HL-60 (cell line): ENCODE results near the gene TMC6.
A peak's percentile ranks its signal among the peaks of the same experiment; 100 is the strongest.
"Not testable (repeated sequence)": the region's sequence is repeated elsewhere in the genome, so short reads cannot be mapped to it uniquely, and the experiment has no call there.

Experiments used
- DNase-seq, 2 experiments: peaks; one replicate each; pipeline ENCODE4 v3.0.0-alpha.2; 2010 to 2020; ENCODE audit warnings: low read depth in 1 of 2, low spot score in 1 of 2
- H3K27ac ChIP-seq: fragments of 250-450 bp; sonication (Bioruptor Pico); replicated peaks from 2 replicates; pipeline ENCODE4 v1.5.1; 2020; ENCODE audit warnings: mild to moderate bottlenecking, moderate library complexity
- H3K27me3 ChIP-seq: fragments of 250-450 bp; sonication (Bioruptor Pico); 2 replicates; pipeline ENCODE4 v1.5.1; 2021; ENCODE audit warnings: mild to moderate bottlenecking, moderate library complexity; ENCODE audit not compliant: insufficient read depth, poor library complexity, severe bottlenecking
- H3K4me3 ChIP-seq: replicated peaks from 2 replicates; pipeline ENCODE4 v1.5.1; 2011; ENCODE audit warnings: mild to moderate bottlenecking, control low read depth, low read length; ENCODE audit not compliant: insufficient read depth
- GABPA ChIP-seq: IDR thresholded peaks from 2 replicates; pipeline ENCODE4 v1.6.1; 2012; ENCODE audit warnings: low read depth
- POLR2AphosphoS5 ChIP-seq: IDR thresholded peaks from 2 replicates; pipeline ENCODE4 v1.6.1; 2012; ENCODE audit warnings: low read depth
- SPI1 ChIP-seq: IDR thresholded peaks from 2 replicates; pipeline ENCODE4 v1.6.1; 2012; ENCODE audit warnings: low read depth, mild to moderate bottlenecking, borderline replicate concordance
- TF ChIP-seq, protein P1 (sequence below): IDR thresholded peaks from 2 replicates; pipeline ENCODE4 v1.6.1; 2012; ENCODE audit warnings: low read depth; ENCODE audit not compliant: insufficient replicate concordance
- TF ChIP-seq, protein P2 (sequence below): IDR thresholded peaks from one replicate; pipeline ENCODE4 v1.5.1; 2011; ENCODE audit warnings: low read length, control low read depth, inconsistent platforms; ENCODE audit not compliant: insufficient read depth

TMC6 gene

GRCh38 chr17:78172249-78173051 lies 43.9 kb upstream of the TMC6 start:
- no peaks in the 10 kb centered on the region for H3K27me3 ChIP-seq
- peak overlapping the region; percentile 32 for H3K27ac ChIP-seq
- TF ChIP-seq, protein P1, sequence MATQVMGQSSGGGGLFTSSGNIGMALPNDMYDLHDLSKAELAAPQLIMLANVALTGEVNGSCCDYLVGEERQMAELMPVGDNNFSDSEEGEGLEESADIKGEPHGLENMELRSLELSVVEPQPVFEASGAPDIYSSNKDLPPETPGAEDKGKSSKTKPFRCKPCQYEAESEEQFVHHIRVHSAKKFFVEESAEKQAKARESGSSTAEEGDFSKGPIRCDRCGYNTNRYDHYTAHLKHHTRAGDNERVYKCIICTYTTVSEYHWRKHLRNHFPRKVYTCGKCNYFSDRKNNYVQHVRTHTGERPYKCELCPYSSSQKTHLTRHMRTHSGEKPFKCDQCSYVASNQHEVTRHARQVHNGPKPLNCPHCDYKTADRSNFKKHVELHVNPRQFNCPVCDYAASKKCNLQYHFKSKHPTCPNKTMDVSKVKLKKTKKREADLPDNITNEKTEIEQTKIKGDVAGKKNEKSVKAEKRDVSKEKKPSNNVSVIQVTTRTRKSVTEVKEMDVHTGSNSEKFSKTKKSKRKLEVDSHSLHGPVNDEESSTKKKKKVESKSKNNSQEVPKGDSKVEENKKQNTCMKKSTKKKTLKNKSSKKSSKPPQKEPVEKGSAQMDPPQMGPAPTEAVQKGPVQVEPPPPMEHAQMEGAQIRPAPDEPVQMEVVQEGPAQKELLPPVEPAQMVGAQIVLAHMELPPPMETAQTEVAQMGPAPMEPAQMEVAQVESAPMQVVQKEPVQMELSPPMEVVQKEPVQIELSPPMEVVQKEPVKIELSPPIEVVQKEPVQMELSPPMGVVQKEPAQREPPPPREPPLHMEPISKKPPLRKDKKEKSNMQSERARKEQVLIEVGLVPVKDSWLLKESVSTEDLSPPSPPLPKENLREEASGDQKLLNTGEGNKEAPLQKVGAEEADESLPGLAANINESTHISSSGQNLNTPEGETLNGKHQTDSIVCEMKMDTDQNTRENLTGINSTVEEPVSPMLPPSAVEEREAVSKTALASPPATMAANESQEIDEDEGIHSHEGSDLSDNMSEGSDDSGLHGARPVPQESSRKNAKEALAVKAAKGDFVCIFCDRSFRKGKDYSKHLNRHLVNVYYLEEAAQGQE, result no peak
- TF ChIP-seq SPI1, result peak; percentile 89; the same call in 1 of the 2 replicates
- DNase-seq, result peak in 1 of 2 experiments; percentile 75
- H3K4me3 ChIP-seq, result no peak overlapping the region

DNA sequence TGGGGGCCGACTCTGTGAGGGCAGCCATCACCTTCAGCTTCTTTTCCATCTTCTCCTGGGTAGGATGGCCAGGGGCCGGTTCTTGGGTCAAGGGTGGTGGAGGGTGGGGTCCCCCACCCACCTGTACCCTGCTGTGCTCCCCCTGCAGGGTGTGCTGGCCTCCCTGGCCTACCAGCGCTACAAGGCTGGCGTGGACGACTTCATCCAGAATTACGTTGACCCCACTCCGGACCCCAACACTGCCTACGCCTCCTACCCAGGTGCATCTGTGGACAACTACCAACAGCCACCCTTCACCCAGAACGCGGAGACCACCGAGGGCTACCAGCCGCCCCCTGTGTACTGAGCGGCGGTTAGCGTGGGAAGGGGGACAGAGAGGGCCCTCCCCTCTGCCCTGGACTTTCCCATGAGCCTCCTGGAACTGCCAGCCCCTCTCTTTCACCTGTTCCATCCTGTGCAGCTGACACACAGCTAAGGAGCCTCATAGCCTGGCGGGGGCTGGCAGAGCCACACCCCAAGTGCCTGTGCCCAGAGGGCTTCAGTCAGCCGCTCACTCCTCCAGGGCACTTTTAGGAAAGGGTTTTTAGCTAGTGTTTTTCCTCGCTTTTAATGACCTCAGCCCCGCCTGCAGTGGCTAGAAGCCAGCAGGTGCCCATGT lies 43.2 kb upstream of the TMC6 start:
- H3K27ac ChIP-seq, result peak overlapping the region; percentile 32

DNA sequence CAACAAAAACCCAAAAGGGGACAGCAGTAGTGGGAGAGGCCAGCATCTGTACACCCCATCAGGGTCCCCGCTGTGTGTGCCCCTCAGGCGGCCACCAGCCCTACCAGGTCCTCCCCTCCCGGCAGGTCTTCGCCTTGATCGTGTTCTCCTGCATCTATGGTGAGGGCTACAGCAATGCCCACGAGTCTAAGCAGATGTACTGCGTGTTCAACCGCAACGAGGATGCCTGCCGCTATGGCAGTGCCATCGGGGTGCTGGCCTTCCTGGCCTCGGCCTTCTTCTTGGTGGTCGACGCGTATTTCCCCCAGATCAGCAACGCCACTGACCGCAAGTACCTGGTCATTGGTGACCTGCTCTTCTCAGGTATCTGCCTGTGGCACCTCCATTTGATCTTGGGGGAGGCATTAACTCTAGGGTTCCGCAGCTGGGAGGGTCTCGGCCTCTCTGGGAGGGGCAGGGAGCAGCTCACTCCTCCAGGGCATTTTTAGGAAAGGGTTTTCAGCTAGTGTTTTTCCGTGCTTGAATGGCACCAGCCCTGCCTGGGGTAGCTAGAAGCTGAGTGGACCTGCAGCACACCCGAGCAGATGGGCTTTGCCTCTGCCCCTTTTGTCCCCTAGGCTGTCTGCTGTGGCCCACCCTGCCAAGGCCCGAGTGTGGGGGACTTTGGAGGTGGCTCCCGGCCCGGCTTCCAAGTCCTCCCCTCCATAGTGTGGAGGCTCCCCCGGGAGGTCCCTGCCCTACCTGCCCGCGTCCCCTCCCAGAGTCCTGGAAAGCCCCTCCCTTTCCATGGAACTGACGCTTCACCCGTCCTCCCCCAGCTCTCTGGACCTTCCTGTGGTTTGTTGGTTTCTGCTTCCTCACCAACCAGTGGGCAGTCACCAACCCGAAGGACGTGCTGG lies 42.4 kb upstream of the TMC6 start:
- Histone ChIP-seq H3K27ac (no peak overlapping the region), H3K4me3 (no peak overlapping the region), H3K27me3 (no peaks in the 10 kb centered on the region)
- TF ChIP-seq SPI1, result no peak
- TF ChIP-seq, protein P2, sequence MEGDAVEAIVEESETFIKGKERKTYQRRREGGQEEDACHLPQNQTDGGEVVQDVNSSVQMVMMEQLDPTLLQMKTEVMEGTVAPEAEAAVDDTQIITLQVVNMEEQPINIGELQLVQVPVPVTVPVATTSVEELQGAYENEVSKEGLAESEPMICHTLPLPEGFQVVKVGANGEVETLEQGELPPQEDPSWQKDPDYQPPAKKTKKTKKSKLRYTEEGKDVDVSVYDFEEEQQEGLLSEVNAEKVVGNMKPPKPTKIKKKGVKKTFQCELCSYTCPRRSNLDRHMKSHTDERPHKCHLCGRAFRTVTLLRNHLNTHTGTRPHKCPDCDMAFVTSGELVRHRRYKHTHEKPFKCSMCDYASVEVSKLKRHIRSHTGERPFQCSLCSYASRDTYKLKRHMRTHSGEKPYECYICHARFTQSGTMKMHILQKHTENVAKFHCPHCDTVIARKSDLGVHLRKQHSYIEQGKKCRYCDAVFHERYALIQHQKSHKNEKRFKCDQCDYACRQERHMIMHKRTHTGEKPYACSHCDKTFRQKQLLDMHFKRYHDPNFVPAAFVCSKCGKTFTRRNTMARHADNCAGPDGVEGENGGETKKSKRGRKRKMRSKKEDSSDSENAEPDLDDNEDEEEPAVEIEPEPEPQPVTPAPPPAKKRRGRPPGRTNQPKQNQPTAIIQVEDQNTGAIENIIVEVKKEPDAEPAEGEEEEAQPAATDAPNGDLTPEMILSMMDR, result no peak
- TF ChIP-seq GABPA, result no peak
- no peak for TF ChIP-seq POLR2AphosphoS5
- TF ChIP-seq, protein P1, result no peak
- DNase-seq, result no peak

More for the DNA sequence above, 43.2 kb upstream of the TMC6 start:
- H3K27me3 ChIP-seq, DNase-seq, H3K4me3 ChIP-seq: not testable (repeated sequence)

DNA sequence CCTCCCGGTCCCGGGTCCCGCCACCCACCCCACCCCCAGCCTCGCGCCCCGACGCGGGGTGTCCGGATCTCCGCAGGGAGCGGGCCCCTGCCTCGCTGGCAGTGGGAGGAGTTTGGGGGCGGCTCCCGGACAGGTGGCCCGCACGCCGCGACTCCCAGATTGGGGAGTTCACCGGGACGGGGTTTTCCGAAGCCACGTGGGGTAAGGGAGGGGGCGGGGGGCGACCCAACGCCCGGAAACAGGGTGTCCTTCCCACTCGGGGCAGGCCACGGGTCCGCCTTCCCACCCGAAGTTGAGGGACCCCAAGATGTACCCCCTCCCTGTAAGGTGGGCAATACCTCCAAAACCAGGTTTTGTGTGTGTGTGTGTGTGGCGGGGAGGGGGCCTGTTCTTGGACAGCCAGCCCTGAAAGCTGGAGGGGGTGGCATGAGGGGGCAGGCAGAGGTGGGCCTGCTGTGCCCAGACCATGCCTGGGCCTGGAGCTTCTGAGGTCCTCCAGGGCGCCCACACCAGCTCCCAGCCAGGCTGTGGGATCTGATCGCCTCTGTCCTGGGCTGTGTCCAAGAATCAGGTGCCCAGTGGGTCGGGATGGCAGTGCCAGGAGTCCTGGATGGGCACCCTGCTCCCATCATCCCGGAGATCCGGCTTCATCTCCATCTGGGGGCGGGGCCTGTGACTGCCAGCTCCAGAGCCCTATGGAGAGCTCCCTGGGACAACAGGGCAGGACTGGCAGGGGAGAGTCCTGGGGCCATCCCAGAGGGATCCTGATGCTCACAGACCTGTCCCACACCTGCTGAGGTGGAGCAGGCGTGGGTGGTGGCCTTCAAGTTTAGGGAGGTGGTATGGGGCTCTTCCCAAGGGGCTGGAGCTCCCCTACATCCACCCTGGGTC lies 40.6 kb upstream of the TMC6 start:
- TF ChIP-seq POLR2AphosphoS5 (no peak), GABPA (no peak), SPI1 (no peak)
- TF ChIP-seq, protein P2, result no peak
- TF ChIP-seq, protein P1, result no peak
- H3K27ac ChIP-seq, result peak overlapping the region; percentile 45

More for the DNA sequence above, 40.6 kb upstream of the TMC6 start:
- DNase-seq, result no peak
- H3K4me3 ChIP-seq, result peak overlapping the region; percentile 82
- H3K27me3 ChIP-seq, result no peaks in the 10 kb centered on the region
